ENCODE data around the gene GLT8D2.

GLT8D2 gene

GRCh38 chr12:104049903-104050356, at the start of gene GLT8D2:
Gene GLT8D2, minus strand, starts transcription at chr12:104050187. Its CDS starts 30,539 bp downstream, at chr12:104019648.
- DNase-seq: no peak

GRCh38 chr12:104097954-104098353, 48.0 kb upstream of the GLT8D2 start:
- no peak for DNase-seq

DNA sequence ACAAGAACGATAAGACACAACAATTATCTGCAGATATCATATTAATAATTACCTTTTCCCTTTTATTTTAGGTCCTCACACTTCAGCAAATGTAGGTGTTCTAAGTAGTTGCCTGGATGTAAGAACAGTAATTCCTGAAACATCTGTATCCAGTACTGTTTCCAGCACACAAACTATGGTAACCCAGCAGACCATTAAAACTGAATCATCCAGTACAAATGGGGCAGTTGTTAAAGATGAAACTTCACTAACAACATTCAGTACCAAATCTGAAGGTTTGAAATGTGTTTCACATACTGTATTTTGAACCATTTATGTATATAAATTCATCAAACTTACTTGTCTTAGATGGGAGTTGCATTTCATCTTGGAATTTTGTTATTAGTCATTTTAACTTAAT, 45.3 kb upstream of the GLT8D2 start:
- no peak for DNase-seq

DNA sequence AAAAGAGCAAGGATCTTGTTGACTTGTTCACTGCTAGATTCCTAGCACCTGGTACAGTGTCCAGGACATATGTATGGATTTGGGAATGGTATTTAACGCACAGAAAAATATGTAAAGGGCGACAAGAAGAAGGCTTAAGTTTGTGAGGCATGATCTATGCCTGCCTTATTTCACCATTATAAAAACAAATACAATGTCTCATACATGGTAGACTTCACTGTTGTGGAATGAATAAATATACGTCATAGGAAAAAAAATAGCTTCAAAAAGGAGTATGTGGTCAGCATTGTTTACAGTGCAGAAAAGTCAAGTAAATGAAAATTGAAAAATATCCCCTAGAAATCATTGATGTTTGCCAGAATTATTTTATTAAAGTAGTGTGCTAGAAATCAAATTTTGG, 44.3 kb upstream of the GLT8D2 start:
- no peak for DNase-seq

DNA sequence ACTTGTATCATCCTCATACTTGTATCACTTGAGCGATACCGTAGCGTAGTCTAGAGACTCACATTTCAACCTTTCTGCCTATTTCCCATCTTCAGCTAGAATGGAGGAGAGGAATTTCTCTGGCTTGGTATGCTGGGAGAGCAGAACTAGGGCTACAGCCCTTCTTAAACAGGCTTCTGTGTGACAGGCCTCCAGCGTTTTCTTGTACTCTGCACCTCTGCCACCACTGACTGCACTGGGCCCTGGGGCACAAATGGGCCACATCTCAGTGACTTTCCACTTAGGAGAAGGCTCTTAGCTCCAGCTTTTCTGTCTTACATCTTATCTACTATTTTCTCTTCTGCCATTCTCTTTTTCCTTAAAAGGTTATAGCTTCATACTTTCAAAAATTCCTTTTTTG, 41.1 kb upstream of the GLT8D2 start:
- DNase-seq: no peak

DNA sequence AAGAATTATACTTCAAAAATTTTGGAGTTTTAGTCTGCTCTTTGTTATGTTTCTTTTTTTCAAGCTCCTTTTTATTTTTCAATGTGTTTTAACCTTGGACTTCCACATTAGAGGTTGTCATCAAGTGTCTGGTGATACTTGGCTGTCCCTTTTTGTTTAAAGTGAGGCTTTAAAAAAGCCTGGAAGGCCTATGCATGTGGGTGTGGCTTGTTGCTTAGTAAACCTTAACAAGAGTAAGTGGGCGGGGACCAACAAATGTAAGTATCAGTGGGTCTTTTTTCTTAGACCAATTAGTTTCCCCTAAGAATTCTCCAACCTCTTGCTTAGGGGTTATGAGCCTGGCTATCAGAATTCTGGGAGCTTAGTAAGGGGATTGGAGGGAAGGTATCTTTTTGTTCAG, 40.7 kb upstream of the GLT8D2 start:
- no peak for DNase-seq

- DNase-seq: no peak
These were observed 33.9 kb upstream of the GLT8D2 start for GRCh38 chr12:104083769-104084475.

GRCh38 chr12:104080764-104081163, 30.8 kb upstream of the GLT8D2 start:
- no peak for DNase-seq

GRCh38 chr12:104079024-104079423, 29.0 kb upstream of the GLT8D2 start:
- no peak for DNase-seq

- DNase-seq: no peak
These were observed 23.7 kb upstream of the GLT8D2 start for GRCh38 chr12:104073699-104074098.

DNA sequence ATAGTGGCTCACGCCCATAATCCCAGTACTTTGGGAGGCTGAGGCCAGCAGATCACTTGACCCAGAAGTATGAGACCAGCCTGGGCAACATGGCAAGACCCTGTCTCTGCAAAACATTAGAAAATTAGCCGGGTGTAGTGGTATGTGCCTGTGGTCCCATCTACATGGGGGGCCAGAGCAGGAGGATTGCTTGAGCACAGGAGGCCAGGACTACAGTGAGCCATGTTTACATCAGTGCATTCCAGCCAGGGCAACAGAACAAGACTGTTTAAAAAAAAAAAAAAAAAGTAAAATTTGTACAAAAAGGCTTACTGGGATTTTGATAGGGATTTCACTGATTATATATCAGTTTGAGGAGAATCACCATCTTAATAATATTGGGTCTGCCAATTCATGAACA, 22.1 kb upstream of the GLT8D2 start:
- DNase-seq: no peak

DNA sequence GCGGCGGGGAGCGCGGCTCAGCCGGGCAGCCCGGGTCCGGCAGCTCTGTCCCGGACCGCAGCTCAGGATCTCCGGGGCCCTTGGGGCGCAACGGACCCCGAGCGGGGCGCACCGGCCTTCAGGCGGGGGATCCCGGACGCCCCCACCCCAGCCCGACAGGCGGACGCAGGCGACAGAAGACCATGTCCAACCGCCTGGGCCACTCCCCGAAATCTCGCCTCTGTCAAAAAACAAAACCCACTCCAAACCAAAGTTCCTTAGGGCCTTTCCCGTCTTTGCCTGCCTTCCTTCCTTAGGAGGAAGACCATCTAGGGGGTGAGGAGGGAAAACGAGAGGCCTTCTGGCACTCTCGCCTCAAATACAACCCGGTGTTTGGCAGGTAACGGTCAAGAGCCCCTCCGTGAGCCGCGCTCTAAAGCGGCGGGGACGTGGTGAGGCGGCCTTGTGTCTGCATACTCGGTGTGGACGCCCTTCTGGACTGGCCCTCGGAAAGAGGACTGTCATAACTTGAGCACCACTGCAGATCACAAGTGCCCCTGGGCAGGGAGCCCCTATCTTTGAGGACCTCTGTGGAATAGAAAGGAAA, 14.9 kb upstream of the GLT8D2 start:
- peak in 1 of 2 donors; percentile 52 for DNase-seq

GRCh38 chr12:104064031-104064841, 14.2 kb upstream of the GLT8D2 start, which contains the start of gene HCFC2:
Gene HCFC2, plus strand, starts transcription at chr12:104064531. Its CDS starts 30 bp downstream, at chr12:104064561.
- peak; percentile 63 to 82 for DNase-seq

GRCh38 chr12:104063712-104064030, 13.7 kb upstream of the GLT8D2 start:
- DNase-seq: no peak

GRCh38 chr12:104060791-104061190, 10.8 kb upstream of the GLT8D2 start:
- no peak for DNase-seq

GRCh38 chr12:104059963-104060362, 10.0 kb upstream of the GLT8D2 start:
- no peak for DNase-seq

DNA sequence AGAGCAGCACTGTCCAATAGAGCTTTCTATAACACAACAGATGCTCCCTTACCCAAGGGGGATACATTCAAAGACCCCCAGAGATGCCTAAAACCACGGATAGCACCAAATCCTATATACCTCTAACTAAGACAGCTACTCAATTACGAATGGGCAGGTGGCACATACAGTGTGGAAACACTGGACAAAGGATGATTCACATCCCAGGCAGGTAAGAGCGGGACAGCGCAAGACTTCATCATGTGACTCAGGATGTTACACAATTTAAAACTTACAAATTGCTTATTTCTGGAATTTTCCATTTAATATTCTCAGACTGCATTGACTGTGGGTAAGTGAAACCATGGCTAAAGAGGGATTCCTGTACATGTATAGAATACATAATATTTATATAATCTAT, 8.8 kb upstream of the GLT8D2 start:
- DNase-seq: no peak

- DNase-seq: peak in 1 of 2 donors; percentile 17
These were observed 7.8 kb upstream of the GLT8D2 start for GRCh38 chr12:104057771-104058197.

DNA sequence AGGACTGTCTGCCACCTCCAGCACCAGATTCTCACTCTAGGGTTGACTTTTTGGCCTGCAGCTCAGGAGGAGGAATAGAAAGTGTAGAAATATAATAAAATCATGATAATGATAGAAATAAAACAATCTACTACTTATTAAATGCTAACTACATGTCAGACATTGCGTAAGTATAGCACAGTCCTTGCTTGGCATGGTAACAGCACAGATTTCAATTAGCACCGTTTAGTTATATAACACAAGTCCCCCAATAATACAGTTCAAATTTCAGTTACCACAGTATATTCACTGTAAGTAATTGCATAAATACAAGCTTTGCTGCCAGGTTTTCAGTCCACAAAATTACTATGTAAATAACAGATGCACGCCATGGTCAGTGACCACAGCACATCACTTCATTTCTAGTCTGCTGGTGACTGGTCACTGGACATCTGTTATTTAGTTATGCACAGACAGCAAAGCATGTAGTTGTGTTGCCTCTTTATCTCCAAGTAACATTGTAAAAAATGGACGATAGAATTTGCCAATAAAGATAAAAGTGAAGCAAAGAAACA, 6.5 kb upstream of the GLT8D2 start:
- no peak for DNase-seq

- no peak for DNase-seq
These were observed 5.8 kb upstream of the GLT8D2 start for GRCh38 chr12:104055686-104056388.

DNA sequence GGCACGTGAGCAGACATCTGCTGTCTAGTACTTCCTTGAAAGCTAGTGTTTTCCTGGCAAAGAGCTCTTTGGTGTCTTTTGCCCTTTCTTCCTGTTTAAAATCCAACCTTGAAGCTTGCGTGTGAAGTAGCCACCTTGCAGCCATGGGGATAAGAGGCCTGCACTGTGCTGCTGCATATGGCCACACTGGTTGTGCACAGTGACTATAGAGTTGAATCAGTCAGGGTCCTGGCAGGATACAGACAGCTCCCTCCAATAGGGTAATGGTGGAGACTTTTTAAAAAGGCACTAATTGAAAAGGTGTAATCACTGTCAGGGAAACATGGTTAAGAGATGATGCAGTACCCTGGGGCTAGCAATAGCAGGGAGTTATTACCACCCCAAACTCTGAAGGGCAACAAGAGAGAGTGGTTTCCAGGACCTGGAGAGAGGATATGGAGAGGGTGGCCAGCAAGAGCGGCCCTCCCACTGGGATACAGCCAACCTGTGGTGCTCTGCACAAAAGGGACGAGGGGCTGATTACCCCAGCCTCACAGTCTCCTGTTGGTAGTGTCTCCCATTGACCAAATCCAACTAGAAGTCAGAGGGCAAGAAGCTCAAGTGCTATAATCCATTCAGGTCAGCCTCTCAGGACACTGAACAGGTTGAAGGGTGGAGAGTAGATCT, 4.8 kb upstream of the GLT8D2 start:
- DNase-seq: no peak

DNA sequence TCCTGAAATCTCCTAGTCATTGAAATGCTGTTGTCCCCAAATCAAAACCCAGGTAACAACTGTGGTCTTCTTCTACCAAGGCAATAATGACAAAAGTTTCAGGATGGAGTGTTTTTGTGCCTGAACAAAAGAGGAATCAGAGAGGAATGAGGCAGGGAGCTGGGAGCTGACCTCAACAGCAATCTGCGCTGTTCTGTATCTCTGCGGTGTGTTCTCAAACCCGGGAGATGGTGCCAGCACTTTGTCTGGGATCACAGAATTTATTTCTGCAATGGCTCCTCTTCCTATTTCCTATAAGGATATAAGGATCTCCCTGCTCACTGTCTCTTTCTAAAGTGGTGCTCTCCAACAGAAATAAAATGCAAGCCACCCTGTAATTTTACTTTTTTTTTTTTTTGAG, 449 bp upstream of the GLT8D2 start:
- no peak for DNase-seq
